GM11168 (cell line): ENCODE data around the gene SASS6.
"Not testable (repeated sequence)": the region's sequence is repeated elsewhere in the genome, so short reads cannot be mapped to it uniquely, and the experiment has no call there.

Experiments
- in situ Hi-C: fragments of 300-500 bp; cut with MboI; formaldehyde crosslinking; loops from one replicate; pipeline ENCODE4 v1.12.0; 2022; ENCODE audit warnings: low sequenced_read_pairs; ENCODE audit not compliant: unreplicated experiment

The SASS6 gene

GRCh38 chr1:100053119-100053518 lies 79.6 kb downstream of the SASS6 start:
- in situ Hi-C loops = no loop called here

GRCh38 chr1:100051893-100052292 lies 80.8 kb downstream of the SASS6 start:
- in situ Hi-C loops = no loop called here

- in situ Hi-C loops = no loop called here
Measured at GRCh38 chr1:100051401-100051800, 81.3 kb downstream of the SASS6 start.

GRCh38 chr1:100050139-100050538 lies 82.6 kb downstream of the SASS6 start:
- in situ Hi-C loops = no loop called here

- in situ Hi-C loops = not testable (repeated sequence)
Measured at GRCh38 chr1:100047235-100047708, 85.5 kb downstream of the SASS6 start.

GRCh38 chr1:100045206-100045605 lies 87.5 kb downstream of the SASS6 start:
- in situ Hi-C loops = no loop called here

- in situ Hi-C loops = no loop called here
Measured at GRCh38 chr1:100039591-100039990, 93.1 kb downstream of the SASS6 start.

GRCh38 chr1:100038660-100039287 lies 94.0 kb downstream of the SASS6 start:
- in situ Hi-C loops = no loop called here

GRCh38 chr1:100037927-100038659 lies 94.6 kb downstream of the SASS6 start:
- in situ Hi-C loops = no loop called here

GRCh38 chr1:100037656-100037926 lies 95.1 kb downstream of the SASS6 start:
- in situ Hi-C loops = no loop called here

GRCh38 chr1:100036718-100037655 lies 95.7 kb downstream of the SASS6 start:
- in situ Hi-C loops = no loop called here

GRCh38 chr1:100035214-100035613 lies 97.5 kb downstream of the SASS6 start:
- in situ Hi-C loops = no loop called here

- in situ Hi-C loops = no loop called here
Measured at GRCh38 chr1:100034470-100034869, 98.3 kb downstream of the SASS6 start.
